ENCODE results near the gene VEPH1. TPM values are rescaled to one million over a fixed set of nuclear protein-coding genes. Genes with fewer than 3 reads are reported as not detected.

Gene VEPH1
- total RNA-seq, 1 donor from 2014 or later: 8.8 TPM

DNA sequence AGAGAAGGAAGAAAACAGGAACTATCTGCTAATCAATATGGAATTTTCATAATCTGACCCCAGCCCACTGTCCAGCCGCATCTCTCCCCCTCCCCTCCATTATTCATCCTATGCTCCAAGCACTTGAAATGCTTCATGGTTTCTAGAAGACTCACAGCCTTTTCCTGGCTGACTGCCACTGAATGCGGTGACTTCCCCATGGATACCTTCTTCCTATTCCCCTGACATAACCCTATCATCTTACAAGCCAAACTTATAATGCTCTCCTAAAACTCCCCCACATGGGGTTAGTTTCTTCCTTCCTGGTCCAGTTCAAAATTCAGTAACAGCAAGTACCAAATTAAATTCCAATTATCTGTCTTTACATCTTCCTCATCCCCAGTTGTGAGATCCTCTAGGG is 97.8 kb downstream of the VEPH1 start:
- Mint-ChIP-seq H3K27me3 (ENCODE audit: low read depth) (no peaks in the 10 kb centered on the region), H3K27ac (ENCODE audit: unreplicated experiment) (no peak overlapping the region), H3K9me3 (no peaks in the 10 kb centered on the region), H3K4me1 (peaks cover 14% of the 10 kb centered on the region), H3K4me3 (no peak overlapping the region), H3K36me3 (ENCODE audit: low read depth) (no peaks in the 10 kb centered on the region)
- DNase-seq (ENCODE audit: low read depth, low spot score): no peak
- TF ChIP-seq, protein P1, sequence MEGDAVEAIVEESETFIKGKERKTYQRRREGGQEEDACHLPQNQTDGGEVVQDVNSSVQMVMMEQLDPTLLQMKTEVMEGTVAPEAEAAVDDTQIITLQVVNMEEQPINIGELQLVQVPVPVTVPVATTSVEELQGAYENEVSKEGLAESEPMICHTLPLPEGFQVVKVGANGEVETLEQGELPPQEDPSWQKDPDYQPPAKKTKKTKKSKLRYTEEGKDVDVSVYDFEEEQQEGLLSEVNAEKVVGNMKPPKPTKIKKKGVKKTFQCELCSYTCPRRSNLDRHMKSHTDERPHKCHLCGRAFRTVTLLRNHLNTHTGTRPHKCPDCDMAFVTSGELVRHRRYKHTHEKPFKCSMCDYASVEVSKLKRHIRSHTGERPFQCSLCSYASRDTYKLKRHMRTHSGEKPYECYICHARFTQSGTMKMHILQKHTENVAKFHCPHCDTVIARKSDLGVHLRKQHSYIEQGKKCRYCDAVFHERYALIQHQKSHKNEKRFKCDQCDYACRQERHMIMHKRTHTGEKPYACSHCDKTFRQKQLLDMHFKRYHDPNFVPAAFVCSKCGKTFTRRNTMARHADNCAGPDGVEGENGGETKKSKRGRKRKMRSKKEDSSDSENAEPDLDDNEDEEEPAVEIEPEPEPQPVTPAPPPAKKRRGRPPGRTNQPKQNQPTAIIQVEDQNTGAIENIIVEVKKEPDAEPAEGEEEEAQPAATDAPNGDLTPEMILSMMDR (conservative IDR thresholded peaks at IDR 0.05): no peak

DNA sequence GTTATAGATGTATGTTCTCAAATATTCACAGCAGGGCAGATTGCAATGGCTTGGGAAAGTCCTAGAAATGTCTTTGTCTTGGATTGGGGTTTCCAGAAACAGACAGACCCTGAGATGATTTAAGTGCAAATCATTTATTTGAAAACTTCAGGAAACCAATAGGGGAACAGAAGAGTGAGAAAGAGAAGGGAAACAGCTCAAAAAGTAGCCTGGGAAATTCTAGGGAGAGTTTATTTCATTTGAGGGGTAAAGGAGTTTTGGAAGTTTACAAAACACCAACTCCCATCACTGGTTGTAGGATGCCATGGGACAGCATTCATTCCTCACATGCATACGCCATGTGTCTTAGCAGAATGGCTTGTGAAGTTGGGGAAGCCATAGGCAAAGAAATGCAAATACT is 98.8 kb downstream of the VEPH1 start:
- DNase-seq (ENCODE audit: low read depth, low spot score): no peak
- no peaks in the 10 kb centered on the region for H3K9me3 Mint-ChIP-seq
- H3K36me3 Mint-ChIP-seq (ENCODE audit: low read depth): no peaks in the 10 kb centered on the region
- TF ChIP-seq, protein P1 (conservative IDR thresholded peaks at IDR 0.05): no peak
- H3K27ac Mint-ChIP-seq (ENCODE audit: unreplicated experiment): no peak overlapping the region
- H3K4me1 Mint-ChIP-seq: peaks cover 16% of the 10 kb centered on the region
- no peaks in the 10 kb centered on the region for H3K27me3 Mint-ChIP-seq (ENCODE audit: low read depth)
- no peak overlapping the region for H3K4me3 Mint-ChIP-seq

DNA sequence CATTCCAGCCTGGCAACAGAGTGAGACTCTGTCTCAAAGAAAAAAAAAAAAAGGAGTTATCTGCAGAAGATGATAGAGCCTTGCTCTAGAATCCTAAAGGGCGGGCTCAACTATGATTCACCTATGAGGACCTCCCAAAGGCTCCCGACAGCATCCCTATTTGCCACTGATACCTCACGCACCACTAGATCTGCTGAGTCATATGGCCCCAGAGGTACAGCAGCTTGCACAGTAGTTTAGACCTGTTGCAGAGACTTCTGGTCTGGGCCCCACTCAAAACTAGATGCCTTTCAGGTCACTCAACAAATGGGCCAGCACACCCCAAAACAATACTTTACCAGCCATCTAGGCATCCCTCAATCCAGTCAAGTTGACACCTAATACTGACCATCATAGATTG is 104.6 kb downstream of the VEPH1 start:
- TF ChIP-seq, protein P1 (conservative IDR thresholded peaks at IDR 0.05): no peak
- peaks cover 8% of the 10 kb centered on the region for H3K9me3 Mint-ChIP-seq
- H3K4me1 Mint-ChIP-seq: peaks cover 16% of the 10 kb centered on the region
- DNase-seq (ENCODE audit: low read depth, low spot score): no peak
- H3K27me3 Mint-ChIP-seq (ENCODE audit: low read depth): no peaks in the 10 kb centered on the region
- H3K27ac Mint-ChIP-seq (ENCODE audit: unreplicated experiment): no peak overlapping the region
- no peak overlapping the region for H3K4me3 Mint-ChIP-seq
- H3K36me3 Mint-ChIP-seq (ENCODE audit: low read depth): peaks cover 16% of the 10 kb centered on the region

DNA sequence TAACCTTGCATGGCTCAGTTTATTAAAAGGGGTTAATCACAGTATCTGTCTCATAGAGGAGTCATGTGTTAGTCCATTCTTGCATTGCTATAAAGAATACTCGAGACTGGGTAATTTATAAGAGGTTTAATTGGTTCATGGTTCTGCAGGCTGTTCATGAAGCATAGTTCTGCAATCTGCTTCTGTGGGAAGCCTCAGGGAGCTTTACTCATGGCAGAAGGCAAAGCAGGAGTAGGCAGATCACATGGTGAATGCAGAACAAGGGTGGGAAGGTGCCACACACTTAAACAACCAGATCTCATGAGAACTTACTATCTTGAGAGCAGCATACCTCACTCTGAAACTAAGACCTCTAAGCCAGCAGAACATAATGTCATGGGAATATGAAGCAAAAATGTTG is 108.8 kb downstream of the VEPH1 start:
- peaks cover 26% of the 10 kb centered on the region for H3K36me3 Mint-ChIP-seq (ENCODE audit: low read depth)
- H3K27me3 Mint-ChIP-seq (ENCODE audit: low read depth): no peaks in the 10 kb centered on the region
- TF ChIP-seq, protein P1 (conservative IDR thresholded peaks at IDR 0.05): no peak
- no peak overlapping the region for H3K27ac Mint-ChIP-seq (ENCODE audit: unreplicated experiment)
- H3K4me3 Mint-ChIP-seq: no peak overlapping the region
- no peak for DNase-seq (ENCODE audit: low read depth, low spot score)
- H3K9me3 Mint-ChIP-seq: peaks cover 21% of the 10 kb centered on the region
- H3K4me1 Mint-ChIP-seq: no peaks in the 10 kb centered on the region

DNA sequence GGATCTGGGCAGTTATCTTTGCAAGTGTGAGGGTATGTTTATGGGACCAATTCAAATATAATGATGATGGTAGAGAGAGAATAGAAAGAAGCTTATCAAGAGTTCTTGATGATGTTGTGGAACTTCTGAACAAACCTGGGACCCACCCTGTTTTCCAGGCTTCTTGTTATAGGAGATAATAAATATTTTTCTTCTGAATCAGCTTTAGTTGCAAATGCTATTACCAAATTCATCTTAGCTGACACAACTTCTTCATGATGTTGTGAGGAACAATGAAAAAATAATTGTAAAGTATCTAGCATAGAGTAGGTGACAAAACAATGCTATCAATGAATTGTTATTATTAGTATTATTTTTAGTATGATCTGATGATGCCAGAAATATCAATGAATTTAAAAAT is 110.1 kb downstream of the VEPH1 start:
- TF ChIP-seq, protein P1 (conservative IDR thresholded peaks at IDR 0.05): no peak
- peaks cover 8% of the 10 kb centered on the region for H3K4me1 Mint-ChIP-seq
- H3K27me3 Mint-ChIP-seq (ENCODE audit: low read depth): no peaks in the 10 kb centered on the region
- no peak for DNase-seq (ENCODE audit: low read depth, low spot score)
- H3K4me3 Mint-ChIP-seq: no peak overlapping the region
- peaks cover 21% of the 10 kb centered on the region for H3K9me3 Mint-ChIP-seq
- peaks cover 30% of the 10 kb centered on the region for H3K36me3 Mint-ChIP-seq (ENCODE audit: low read depth)
- H3K27ac Mint-ChIP-seq (ENCODE audit: unreplicated experiment): no peak overlapping the region

DNA sequence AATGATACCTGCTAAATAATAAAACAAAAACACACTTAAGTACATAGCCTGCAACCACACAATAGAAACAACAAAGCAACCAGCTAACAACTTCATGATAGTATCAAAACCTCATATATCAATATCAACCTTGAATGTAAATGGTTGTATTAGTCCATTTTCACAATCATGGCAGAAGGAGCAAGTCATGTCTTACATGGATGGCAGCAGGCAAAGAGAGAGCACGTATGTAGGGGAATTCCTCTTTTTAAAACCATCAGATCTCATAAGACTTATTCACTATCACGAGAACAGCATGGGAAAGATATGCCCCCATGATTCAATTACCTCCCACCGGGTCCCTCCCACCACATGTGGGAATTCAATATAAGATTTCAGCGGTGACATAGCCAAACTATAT is 111.1 kb downstream of the VEPH1 start:
- peaks cover 24% of the 10 kb centered on the region for H3K36me3 Mint-ChIP-seq (ENCODE audit: low read depth)
- DNase-seq (ENCODE audit: low read depth, low spot score): no peak
- H3K27me3 Mint-ChIP-seq (ENCODE audit: low read depth): no peaks in the 10 kb centered on the region
- no peak overlapping the region for H3K27ac Mint-ChIP-seq (ENCODE audit: unreplicated experiment)
- TF ChIP-seq, protein P1 (conservative IDR thresholded peaks at IDR 0.05): no peak
- H3K9me3 Mint-ChIP-seq: peaks cover 17% of the 10 kb centered on the region
- H3K4me1 Mint-ChIP-seq: peaks cover 18% of the 10 kb centered on the region
- no peak overlapping the region for H3K4me3 Mint-ChIP-seq
